ENCODE data around the gene LZTS3. TPM values are rescaled to one million over a fixed set of nuclear protein-coding genes. Genes with fewer than 3 reads are reported as not detected.
"Not testable (repeated sequence)": the region's sequence is repeated elsewhere in the genome, so short reads cannot be mapped to it uniquely, and the experiment has no call there.

LZTS3 gene
- total RNA-seq, 1 experiment from 2014 or later = 8.2 TPM

DNA sequence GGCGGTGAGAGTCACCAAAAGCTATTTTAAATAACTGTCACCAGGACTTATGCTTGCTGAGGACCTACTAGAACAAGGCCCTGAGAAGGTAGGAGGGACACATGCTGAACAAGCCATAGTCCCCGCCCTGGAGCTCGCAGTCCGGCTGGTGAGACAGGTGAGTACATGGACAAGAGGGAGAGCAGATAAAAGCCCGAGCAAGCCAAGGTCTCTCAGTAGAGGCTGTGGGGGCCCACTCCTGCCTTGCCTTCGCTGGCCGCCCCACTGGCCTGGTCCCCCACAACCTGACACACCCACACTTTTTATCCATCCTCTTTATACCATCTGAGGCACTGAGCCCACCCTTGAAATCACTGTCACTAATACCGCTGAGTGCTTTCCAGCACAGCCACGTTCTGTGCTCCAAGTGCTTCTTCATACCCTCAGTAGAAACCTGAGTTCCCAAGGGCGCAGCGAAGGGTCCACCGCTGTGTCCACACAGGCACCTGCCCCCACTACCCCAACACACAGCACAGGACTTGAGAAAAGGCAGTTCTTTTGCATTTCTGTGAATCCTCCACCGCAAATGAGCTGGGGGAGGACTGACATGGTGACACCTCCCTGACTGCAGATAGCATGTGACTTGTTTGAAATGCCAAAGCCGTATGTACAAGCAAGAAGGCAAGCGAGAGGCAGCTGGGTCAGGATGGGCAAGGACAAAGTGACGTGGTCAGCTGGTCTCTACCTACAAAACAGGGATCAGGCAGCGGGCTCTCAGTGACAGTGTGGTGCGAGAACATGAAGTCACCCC lies 19.1 kb upstream of the LZTS3 start:
- no peak for DNase-seq (ENCODE audit: low read depth)

DNA sequence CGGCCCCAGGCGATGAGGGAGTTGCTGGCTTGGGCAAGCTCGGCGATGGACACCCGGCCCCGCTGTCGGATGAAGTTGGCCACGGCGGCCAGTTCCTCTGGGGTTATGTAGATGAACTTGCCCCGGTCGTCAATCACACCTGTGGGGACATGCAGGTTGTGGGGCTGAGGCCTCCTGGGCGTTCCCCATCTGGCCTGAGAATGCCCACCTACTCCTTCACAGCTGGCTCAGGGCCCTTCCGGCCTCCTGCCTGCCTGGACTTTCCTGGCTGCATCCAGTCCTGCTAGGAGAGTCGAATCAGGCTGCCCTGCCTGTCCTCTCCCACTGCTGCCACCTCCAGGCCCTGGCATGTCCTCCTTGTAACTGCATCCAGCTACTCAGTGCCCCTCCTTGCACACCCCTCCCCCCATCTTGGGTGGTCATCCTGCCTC lies 17.3 kb upstream of the LZTS3 start:
- DNase-seq (ENCODE audit: low read depth) = no peak

DNA sequence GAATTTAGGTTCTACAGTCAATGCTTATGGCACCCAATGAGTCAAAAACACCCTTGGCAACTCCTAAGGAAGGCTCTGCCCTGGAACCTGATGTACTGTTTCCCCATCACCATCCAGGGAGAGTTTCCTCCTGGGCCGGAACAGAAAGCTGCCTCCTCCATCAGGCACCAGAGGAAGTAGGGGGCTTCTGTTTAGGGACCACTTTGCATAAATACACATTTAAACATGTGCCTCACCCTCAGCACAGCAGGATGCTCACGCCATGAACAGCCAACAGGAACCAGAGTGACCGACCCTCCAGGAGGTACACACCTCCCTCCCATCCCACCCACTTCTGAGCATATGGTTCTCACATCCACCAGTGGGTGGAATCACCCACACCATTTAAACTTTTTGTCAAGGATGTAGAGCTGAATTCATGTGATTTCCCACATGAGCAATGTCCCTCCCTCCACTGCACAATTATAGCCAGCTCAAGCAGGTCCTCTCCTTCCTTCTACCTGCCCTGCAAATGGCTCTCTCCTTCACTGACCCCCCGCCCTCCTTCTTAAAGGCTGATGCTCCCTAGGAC lies 16.3 kb upstream of the LZTS3 start:
- DNase-seq (ENCODE audit: low read depth) = no peak

DNA sequence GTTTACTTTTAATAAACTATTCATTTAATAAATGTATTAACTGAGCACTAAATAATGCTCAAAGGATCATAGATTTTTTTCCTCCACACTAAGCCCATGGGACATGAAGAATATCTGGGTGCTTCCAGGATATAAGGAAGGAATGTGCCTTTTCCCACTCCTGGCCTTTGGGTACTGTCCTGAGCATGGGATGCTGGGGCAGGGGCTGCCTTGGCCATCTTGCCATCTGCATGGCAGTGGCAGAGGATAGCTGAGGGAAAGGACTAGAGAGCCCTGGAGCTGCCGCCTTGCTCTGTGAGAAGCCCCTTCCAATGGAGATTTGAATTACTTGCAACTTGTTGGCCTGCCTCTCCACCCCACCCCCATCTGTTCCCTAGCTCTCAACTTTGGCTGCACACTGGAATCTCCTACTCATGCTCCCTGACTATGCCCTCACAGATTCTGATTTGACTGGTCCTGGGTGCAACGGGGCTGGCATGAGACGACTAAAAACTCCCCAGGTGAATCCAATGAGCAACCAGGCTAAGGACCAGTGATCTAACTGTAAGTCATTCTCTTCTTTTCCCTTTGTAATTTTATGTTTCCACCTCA lies 15.6 kb upstream of the LZTS3 start:
- no peak for DNase-seq (ENCODE audit: low read depth)

DNA sequence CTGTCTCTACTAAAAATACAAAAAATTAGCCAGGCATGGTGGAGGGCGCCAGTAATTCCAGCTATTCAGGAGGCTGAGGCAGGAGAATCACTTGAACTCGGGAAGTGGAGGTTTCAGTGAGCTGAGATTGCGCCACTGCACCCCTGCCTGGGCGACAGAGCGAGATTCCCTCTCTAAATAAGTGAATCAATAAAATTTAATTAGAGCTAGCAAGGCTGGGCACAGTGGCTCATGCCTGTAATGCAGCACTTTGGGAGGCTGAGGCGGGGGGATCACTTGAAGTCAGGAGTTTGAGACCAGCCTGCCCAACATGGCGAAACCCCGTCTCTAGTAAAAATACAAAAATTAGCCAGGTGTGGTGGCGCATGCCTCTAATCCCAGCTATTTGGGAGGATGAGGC lies 14.5 kb upstream of the LZTS3 start:
- DNase-seq (ENCODE audit: low read depth) = not testable (repeated sequence)

DNA sequence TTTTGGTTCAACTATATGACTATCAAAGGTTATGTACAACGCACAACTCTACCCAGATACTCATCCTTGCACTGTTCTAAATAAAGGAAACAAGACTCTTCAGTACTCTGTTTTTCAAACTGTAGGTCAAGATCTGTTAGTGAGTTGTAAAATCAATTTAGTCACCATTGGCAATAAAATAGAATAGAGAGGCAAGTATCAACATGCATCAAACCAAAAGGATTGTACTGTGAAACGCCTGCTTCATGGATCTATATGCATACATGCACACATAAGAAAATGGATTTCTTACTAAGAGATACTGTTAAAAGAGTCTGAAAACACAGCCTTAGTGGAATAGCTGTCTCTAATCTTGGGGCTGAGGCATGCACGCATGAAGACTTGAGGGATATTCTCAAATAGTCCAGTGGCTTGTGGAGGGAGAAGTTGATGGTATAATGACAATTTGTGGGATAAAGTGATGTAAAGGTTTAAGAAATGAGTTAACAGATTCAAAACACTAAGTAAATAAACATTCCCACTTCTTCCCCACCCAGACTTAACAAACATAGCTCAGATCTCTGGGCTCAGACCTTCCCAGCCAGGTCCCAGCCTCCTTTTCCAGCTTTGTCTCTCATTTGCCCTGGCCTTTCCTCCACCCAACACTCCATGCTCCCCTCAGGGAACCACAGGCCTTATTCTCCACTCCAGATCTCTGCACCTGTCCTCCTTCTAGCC lies 10.7 kb upstream of the LZTS3 start:
- DNase-seq (ENCODE audit: low read depth) = no peak

DNA sequence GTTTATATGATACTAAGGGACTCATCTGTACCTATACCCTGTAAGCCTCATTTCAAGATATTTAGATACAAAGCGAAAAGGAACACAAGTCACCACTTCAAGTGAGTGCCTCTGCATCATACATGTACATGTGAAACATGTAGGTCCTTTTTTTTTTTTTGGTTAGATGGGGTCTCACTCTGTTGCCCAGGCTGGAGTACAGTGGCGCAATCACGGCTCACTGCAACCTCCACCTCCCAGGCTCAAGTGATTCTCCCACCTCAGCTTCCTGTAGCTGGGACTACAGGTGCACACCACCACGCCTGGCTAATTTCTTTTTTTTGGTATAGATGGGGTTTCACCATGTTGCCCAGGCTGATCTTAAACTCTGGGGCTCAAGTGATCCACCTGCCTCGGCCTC lies 9.1 kb upstream of the LZTS3 start:
- DNase-seq (ENCODE audit: low read depth) = not testable (repeated sequence)

DNA sequence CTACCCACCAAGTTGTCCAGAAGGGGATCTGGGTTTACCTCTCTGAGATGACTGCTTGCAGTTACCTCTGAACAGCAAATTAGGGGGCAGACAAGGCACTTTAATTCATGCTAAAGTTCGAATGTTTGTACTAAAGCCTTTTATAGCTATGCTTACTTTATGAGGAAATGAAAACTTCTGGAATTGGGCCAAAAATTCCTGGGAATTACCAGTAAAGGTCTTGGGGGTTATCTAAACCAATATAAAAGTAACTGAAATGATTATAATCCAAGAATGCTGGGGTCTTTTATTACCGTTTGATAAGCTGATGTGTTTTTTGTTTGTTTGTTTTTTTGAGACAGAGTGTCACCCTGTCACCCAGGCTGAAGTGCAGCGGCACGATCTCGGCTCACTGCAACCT lies 7.9 kb upstream of the LZTS3 start:
- DNase-seq (ENCODE audit: low read depth) = no peak

DNA sequence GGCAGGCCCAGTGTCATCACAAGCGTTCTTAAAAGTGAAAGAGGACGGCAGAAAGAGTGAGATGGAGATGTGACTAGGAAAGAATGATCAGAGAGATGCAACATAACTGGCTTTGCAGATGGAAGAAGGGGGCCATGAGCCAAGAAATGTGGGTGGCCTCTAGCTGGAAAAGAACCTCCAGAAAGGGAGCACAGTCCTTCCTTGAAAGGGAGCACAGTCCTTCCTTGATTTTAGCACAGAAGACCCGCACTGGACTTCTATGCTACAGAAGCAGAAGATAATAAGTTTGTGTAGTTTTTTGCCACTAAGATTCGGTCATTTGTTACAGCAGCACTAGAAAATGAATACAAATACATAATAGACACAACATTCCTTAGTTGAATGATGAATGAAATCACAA lies 7.0 kb upstream of the LZTS3 start:
- DNase-seq (ENCODE audit: low read depth) = no peak

DNA sequence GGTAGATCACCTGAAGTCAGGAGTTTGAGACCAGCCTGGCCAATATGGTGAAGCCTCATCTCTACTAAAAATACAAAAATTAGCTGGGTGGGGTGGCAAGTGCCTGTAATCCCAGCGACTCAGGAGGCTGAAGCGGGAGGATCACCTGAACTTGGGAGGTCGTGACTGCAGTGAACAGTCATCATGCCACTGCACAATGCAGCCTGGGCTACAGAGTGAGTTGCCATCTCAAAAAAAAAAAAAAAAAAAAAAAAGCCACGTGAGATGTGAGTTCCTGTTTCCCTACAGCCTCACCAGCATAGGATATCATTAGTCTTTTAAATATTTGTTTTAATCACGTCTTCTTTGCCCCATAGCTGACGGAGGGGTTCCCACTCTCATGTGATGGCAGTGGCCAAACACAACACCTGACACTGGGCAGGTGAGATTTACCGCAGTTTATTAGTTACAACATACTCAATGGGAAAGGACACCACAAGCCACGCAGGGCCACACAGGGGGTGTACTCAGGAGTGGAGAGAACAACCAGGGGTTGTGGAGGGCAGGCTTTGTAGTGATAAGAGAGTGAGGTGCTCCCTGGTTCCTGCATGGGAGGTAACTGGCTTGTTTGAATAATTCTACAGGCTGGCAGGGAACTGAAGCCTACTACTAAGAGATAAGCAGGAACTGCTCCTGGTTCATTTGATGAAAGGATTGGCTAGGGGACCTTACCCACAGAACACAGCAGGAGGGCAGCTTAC lies 4.6 kb upstream of the LZTS3 start:
- no peak for DNase-seq (ENCODE audit: low read depth)

DNA sequence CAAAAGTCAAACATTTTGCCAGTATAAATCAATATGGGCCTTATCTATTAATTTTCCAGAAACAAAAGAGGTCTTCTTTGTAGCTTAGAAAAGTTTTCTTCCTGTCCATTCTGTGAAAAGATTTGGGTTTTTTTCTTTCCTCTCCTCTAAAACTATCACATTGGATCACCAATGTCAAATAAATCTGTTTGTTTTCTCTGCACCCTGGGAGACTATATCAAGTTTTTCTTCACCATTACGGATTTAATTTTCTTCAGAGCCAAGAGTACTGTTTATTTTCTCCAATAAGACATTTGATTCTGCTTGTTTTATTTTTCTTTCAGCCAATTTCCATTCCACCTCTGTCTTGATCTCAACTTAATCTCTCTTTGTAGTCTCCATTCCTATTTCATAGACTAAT lies 1.9 kb upstream of the LZTS3 start:
- no peak for DNase-seq (ENCODE audit: low read depth)

DNA sequence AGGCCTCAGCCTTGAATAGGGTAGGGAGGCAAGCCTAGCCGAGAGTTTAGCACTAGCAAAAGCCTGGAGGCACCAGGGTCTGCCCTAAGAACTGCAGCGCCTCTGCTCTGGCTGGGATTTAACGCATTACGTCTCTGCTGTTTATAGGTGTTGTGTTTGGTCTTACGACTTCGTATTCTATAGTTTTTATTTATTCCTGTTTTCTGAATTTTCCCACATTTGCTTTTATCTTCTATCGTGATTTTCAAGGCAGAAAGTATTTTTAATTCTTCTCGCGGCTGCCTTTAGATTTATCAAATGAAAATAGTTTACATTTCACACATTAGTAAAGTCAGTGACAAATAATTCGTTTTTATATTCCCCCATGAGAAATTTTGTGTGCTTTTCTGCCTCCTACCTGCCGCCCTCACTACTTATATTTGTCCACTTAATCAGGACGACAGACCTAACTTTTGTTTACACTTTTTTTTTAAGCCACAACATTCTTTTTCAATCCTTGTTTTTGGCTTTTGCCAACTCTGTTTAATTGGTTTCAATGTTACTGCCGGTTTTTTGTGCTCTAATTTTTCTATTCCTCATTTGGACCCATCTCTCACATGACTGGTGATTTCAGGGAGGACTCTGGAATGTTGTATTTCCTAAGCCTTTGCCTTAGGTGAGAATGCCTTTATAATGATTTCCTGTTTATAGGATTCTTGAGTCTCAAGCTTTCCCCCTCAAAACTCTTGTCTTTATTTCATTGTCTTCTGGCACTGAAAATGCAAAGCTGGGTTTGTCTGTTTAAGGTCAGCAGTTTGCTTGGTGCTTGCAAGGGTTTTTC lies 1.3 kb upstream of the LZTS3 start:
- peak; percentile 42 for DNase-seq (ENCODE audit: low read depth)

DNA sequence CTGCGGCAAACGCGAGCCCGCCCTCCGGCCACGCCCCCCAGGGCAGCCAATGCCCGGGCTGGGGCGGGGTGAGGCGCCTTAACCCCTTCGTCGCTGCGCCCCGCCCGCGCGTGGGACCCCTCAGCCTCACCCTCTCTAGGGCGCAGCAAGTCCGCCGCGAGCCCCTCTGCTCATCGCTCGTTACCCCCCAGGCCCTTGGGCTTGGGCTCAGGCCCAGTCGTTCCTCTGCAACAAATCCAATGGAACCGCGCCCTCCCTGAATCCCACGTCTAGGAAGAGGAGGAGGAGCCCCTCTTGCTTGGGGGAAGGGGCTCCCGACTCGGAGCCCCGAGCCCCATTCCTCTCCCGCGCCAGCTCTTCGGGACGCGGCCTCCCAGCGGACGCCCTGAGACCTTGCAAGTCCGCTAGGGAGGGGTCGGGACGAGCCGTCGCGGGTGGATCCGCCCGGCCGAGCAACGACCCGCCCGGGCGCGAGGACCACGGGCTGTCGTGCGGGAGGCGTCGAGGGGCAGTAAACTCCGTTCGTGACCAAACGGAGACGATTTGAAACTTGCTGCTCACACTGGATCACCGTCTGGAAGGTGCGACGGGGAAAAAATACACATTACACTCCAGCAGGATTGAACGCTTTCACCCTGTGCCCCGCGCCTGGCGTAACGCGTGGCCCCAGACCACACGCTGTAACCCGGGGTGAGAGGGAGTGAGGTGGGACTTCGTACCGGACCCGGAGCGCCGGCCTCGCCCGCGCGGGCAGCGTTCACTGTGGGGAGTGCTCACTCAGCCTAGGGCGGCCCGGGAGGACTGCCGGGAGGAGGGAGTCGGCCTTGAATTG lies 477 bp upstream of the LZTS3 start:
- DNase-seq (ENCODE audit: low read depth) = peak; percentile 81

DNA sequence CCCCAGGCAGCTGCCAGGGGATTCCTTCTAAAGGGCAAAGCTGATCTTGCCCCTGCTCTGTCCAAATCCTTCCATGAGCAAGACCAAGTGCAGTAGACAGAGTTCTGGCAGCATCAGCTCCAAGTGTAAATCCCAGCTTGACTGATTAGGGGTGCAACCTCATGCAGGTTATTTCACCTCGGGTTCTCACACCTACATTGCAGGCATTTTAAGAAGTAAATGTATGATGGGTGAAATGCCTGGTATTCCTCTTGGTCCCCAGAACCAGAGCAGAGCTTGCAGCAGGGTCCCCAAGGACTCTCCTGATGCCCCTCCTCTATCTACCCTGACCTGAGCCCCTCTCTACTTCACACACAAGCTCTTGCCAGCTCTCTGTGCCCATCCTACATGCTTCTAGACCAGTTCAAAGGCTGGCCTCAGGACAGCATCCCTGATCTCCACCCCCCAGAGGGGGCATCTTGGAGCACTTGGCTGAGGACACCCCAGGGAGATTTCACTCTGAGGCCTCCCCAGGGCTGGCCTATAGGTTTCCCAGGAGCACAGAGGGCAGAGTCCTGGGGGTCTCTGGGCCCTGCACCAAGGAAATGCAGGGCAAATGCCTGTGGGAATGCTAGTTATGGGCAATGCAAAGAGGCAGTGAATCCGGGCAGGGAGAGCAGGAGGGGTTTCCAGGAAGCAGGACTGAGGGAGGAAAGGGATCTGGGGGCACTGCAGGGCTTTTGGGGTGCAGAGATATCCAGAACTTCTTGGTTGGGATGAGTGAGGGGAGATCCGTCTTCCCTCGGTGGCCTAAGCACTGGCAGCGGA lies 1.0 kb downstream of the LZTS3 start:
- no peak for DNase-seq (ENCODE audit: low read depth)

DNA sequence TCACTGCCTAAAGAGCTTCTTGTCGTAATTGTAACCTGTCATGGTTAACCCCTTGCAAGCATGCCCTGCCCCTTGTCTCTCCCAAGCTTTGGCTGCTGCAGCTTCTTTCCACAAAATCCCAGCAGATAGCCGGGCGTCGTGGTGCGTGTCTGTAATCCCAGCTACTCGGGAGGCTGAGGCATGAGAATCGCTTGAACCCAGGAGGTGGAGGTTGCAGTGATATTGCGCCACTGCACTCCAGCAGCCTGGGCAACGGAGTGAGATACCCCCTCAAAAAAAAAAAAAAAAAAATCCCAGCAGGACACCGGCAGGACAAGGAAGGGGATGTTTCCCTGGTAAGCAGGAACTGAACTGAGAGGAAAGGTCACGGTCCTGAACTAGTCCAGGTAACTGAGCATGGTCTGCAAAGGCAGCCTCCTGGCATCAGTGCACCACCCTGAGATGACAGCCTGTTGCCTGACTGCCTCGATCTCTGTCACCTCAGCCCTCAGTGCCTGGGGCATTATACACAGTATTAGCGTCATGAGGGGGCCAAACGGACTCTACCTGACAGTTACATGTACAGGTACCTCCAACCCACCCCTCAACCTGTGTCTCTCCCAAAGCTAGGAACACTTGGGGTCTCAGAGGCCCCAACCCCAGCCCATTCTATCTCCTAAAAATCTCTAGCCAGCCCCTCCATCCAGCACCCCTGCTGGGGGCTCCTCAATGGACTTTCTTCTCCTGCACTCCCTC lies 1.8 kb downstream of the LZTS3 start:
- DNase-seq (ENCODE audit: low read depth) = no peak

DNA sequence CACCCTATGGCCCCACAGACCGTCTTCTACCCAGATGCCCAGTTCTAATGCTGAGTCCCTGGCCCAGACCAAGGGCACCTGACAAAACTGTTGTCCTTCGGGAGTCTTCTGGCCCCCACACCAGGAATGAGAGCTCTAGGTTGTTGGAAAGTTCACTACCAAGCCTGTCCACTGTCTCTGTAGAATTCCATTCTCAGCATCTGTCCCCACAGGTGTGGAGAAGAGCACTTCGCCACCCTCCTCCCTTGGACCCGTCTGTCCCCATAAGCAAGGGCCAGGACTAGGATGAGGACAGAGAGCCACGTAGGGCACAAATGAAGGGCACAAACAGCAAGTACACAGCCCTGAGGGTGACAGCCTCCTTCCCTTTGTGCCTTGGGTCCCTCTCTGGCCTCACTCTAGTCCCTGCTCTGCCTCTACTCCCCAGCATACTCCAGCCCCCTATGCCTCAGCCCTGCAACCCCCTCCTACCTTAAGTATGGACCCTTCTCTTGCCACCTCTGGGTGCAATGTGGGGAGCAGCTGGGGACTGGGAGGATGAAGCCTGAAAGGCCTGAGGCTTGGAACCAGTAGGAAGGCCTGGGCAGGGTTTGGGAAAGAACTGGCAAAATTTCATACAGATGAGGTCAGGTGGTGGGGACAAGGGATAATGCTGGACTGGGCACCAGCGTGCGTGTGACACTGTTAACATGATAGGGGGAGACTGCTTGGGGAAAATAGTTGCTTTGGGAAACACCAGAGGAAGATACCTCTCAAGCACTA lies 4.3 kb downstream of the LZTS3 start:
- DNase-seq (ENCODE audit: low read depth) = no peak

DNA sequence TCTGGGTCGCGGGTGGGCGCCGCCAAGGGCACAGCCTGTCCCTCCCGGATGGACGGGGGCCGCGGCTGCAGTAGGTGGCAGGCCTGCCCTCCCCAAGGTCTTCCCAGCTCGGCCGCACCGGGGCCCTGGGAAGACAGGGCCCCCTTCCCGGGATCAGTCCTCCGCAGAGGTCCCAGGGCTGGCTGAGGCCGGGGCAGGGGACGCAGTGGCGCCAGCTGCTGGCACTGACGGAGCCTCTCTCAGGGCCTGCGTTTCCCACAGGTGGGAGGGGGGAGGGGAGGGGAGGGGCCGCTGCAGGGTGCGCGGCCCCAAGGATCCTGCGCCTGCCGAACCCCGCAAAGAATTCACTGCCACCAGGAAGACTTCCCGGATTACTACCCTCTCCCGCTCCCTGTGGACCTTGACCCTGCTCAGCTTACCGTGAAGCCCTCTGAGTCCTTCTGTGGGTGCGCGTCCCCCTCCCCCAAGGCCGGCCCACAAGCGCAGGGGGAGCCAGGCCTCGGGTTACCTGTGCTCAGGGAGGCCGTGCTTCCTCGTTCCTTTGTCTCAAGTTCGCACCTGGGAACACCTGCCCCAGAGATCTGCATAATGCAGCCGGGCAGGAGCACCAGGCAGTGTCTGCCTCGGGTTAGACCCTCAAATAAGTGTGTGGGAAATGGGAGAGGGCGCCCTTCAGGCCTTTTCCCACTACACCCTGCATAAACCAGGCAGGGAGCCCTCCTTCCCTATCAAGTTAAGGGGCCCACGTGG lies 5.1 kb downstream of the LZTS3 start:
- DNase-seq (ENCODE audit: low read depth) = no peak

Data from M059J (cell line).